ENCODE data around the gene NEK8. TPM values are rescaled to one million over a fixed set of nuclear protein-coding genes. Genes with fewer than 3 reads are reported as not detected.

Gene NEK8
- total and polyA plus RNA-seq, 4 experiments from 2014 or later, result 1.9 to 13.8 (median 8.0) TPM

DNA sequence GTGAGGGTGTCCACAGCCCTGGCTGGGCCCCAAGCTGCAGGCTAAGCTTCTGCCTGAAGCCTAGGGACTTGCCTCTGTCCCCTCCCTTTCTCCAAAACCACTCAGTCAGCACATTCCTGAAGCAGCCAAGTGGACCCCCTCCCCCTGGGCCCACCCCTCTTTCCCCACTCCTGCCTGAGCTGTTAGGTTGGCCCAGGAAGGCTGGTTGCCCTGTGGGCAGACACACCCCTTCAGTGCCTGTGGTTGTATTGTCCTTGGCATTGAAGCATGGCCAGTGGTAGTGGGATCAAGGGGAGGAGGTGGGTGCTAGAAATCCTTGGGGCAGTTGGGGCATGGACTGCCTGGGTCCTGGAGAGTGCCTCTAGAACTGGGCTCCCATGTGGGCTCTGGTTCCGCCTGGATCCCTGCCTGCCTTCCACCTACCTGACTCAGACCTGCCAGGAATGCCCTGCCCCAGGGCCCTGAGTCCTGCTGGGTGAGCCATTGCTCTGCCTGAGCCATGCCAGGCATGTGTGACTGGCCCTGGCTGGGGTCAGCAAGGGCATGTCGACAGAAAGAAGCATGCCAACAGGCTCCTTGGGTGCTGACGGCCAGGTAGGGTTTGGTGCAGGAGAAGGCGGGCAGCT is 17.3 kb downstream of the NEK8 start:
- ChIA-PET POLR2A (ENCODE audit: partially characterized antibody) (interaction anchor here (1.8 to 19.4 kb wide), 4 partner anchors 11 to 206 kb away, joined by 8 to 528 read pairs (median 12); partner anchors contain the start of genes NEK8, PHF12, PROCA1 and RPL23A), CTCF (ENCODE audit: partially characterized antibody) (interaction anchor here (0.7 to 13.1 kb wide), 8 partner anchors 15 to 220 kb away, joined by 3 to 492 read pairs (median 4); partner anchors contain the start of genes NEK8 and TLCD1)
- peak overlapping the region in 7 of 8 donors; percentile 38 to 91 (median 59) for H3K4me3 Mint-ChIP-seq
- DNase-seq, result no peak
- no peaks in the 10 kb centered on the region for H3K9me3 Mint-ChIP-seq
- no peaks in the 10 kb centered on the region for H3K27me3 Mint-ChIP-seq
- intact Hi-C loops (cut with micrococcal nuclease), result no loop called here
- no peak overlapping the region for H3K4me3 ChIP-seq (ENCODE audit: low read length in 2 of 2)
- no peaks in the 10 kb centered on the region for H3K9me3 ChIP-seq (ENCODE audit: control insufficient read depth in 1 of 2, low read length in 2 of 2)
- H3K4me1 Mint-ChIP-seq, result peaks cover 8 to 29% (median 18%) of the 10 kb centered on the region in 4 donors
- peak overlapping the region; percentile 74 to 97 (median 92) for H3K27ac Mint-ChIP-seq
- no peaks in the 10 kb centered on the region for H3K27me3 ChIP-seq (ENCODE audit: insufficient read depth, low read length)
- peak overlapping the region; percentile 67 for H3K27ac ChIP-seq (ENCODE audit: low read depth, low read length)
- peaks cover 0 to 22% of the 10 kb centered on the region in 2 donors for H3K36me3 Mint-ChIP-seq
- H3K36me3 ChIP-seq (ENCODE audit: insufficient read depth, low read length), result peaks cover 23% of the 10 kb centered on the region
- peaks cover 28% of the 10 kb centered on the region for H3K4me1 ChIP-seq (ENCODE audit: insufficient read depth, low read length)

- Mint-ChIP-seq H3K27me3 (no peaks in the 10 kb centered on the region), H3K36me3 (peaks cover 0 to 22% of the 10 kb centered on the region in 2 donors), H3K4me1 (peaks cover 8 to 29% (median 18%) of the 10 kb centered on the region in 4 donors), H3K27ac (peak overlapping the region in 6 of 7 donors; percentile 74 to 95 (median 79)), H3K9me3 (no peaks in the 10 kb centered on the region), H3K4me3 (peak overlapping the region in 5 of 8 donors; percentile 28 to 91 (median 55))
- ChIA-PET POLR2A (ENCODE audit: partially characterized antibody) (interaction anchor here (19.4 kb wide), 1 partner anchor 22 kb away, joined by 528 read pairs; the partner anchor contains the start of genes NEK8, RPL23A and TLCD1), CTCF (ENCODE audit: partially characterized antibody) (interaction anchor here (1.0 to 13.1 kb wide), 4 partner anchors 17 to 170 kb away, joined by 3 to 492 read pairs (median 6); partner anchors contain the start of genes NEK8 and TLCD1)
- H3K36me3 ChIP-seq (ENCODE audit: insufficient read depth, low read length), result peaks cover 23% of the 10 kb centered on the region
- peaks cover 28% of the 10 kb centered on the region for H3K4me1 ChIP-seq (ENCODE audit: insufficient read depth, low read length)
- DNase-seq, result no peak
- H3K27ac ChIP-seq (ENCODE audit: low read depth, low read length), result peak overlapping the region; percentile 67
- H3K27me3 ChIP-seq (ENCODE audit: insufficient read depth, low read length), result no peaks in the 10 kb centered on the region
- no peaks in the 10 kb centered on the region for H3K9me3 ChIP-seq (ENCODE audit: control insufficient read depth in 1 of 2, low read length in 2 of 2)
- intact Hi-C loops (cut with micrococcal nuclease), result no loop called here
- no peak overlapping the region for H3K4me3 ChIP-seq (ENCODE audit: low read length in 2 of 2)
Measured at GRCh38 chr17:28746611-28747050, 18.0 kb downstream of the NEK8 start.

GRCh38 chr17:28747051-28747691 is 18.6 kb downstream of the NEK8 start:
- Mint-ChIP-seq H3K9me3 (no peaks in the 10 kb centered on the region), H3K4me3 (no peak overlapping the region), H3K27me3 (no peaks in the 10 kb centered on the region), H3K27ac (peak overlapping the region in 2 of 7 donors; percentile 29 to 92), H3K4me1 (peaks cover 8 to 29% (median 18%) of the 10 kb centered on the region in 4 donors), H3K36me3 (peaks cover 0 to 22% of the 10 kb centered on the region in 2 donors)
- intact Hi-C loops (cut with micrococcal nuclease), result no loop called here
- Histone ChIP-seq H3K27ac (ENCODE audit: low read depth, low read length) (no peak overlapping the region), H3K4me3 (ENCODE audit: low read length in 2 of 2) (no peak overlapping the region), H3K9me3 (ENCODE audit: control insufficient read depth in 1 of 2, low read length in 2 of 2) (no peaks in the 10 kb centered on the region), H3K27me3 (ENCODE audit: insufficient read depth, low read length) (no peaks in the 10 kb centered on the region), H3K4me1 (ENCODE audit: insufficient read depth, low read length) (peaks cover 28% of the 10 kb centered on the region), H3K36me3 (ENCODE audit: insufficient read depth, low read length) (peaks cover 23% of the 10 kb centered on the region)
- ChIA-PET POLR2A (ENCODE audit: partially characterized antibody) (interaction anchor here (19.4 kb wide), 1 partner anchor 23 kb away, joined by 528 read pairs; the partner anchor contains the start of genes NEK8, RPL23A and TLCD1), CTCF (ENCODE audit: partially characterized antibody) (interaction anchor here (0.9 to 13.1 kb wide), 3 partner anchors 17 to 28 kb away, joined by 3 to 492 read pairs (median 6); partner anchors contain the start of genes NEK8, RPL23A and TLCD1)
- DNase-seq, result no peak

- intact Hi-C loops (cut with micrococcal nuclease), result no loop called here
- DNase-seq, result no peak
- H3K9me3 Mint-ChIP-seq, result no peaks in the 10 kb centered on the region
- ChIA-PET POLR2A (ENCODE audit: partially characterized antibody) (interaction anchor here (19.4 kb wide), 1 partner anchor 24 kb away, joined by 528 read pairs; the partner anchor contains the start of genes NEK8, RPL23A and TLCD1), CTCF (ENCODE audit: partially characterized antibody) (interaction anchor here (0.9 to 13.1 kb wide), 5 partner anchors 15 to 154 kb away, joined by 3 to 492 read pairs (median 6); partner anchors contain the start of genes NEK8, RPL23A and TLCD1)
- no peaks in the 10 kb centered on the region for H3K27me3 ChIP-seq (ENCODE audit: insufficient read depth, low read length)
- H3K36me3 Mint-ChIP-seq, result peaks cover 0 to 22% of the 10 kb centered on the region in 2 donors
- peaks cover 26% of the 10 kb centered on the region for H3K4me1 ChIP-seq (ENCODE audit: insufficient read depth, low read length)
- H3K4me3 ChIP-seq (ENCODE audit: low read length in 2 of 2), result no peak overlapping the region
- H3K4me1 Mint-ChIP-seq, result peaks cover 10 to 29% (median 18%) of the 10 kb centered on the region in 4 donors
- H3K36me3 ChIP-seq (ENCODE audit: insufficient read depth, low read length), result peaks cover 23% of the 10 kb centered on the region
- H3K9me3 ChIP-seq (ENCODE audit: control insufficient read depth in 1 of 2, low read length in 2 of 2), result no peaks in the 10 kb centered on the region
- no peaks in the 10 kb centered on the region for H3K27me3 Mint-ChIP-seq
- peak overlapping the region in 5 of 7 donors; percentile 57 to 92 (median 77) for H3K27ac Mint-ChIP-seq
- no peak overlapping the region for H3K27ac ChIP-seq (ENCODE audit: low read depth, low read length)
- peak overlapping the region in 2 of 8 donors; percentile 25 to 57 for H3K4me3 Mint-ChIP-seq
Measured at GRCh38 chr17:28747801-28748750, 19.5 kb downstream of the NEK8 start.

GRCh38 chr17:28748852-28749515 is 20.4 kb downstream of the NEK8 start:
- Histone ChIP-seq H3K27me3 (ENCODE audit: insufficient read depth, low read length) (no peaks in the 10 kb centered on the region), H3K4me1 (ENCODE audit: insufficient read depth, low read length) (peaks cover 21% of the 10 kb centered on the region), H3K9me3 (ENCODE audit: control insufficient read depth in 1 of 2, low read length in 2 of 2) (no peaks in the 10 kb centered on the region), H3K4me3 (ENCODE audit: low read length in 2 of 2) (no peak overlapping the region), H3K27ac (ENCODE audit: low read depth, low read length) (no peak overlapping the region), H3K36me3 (ENCODE audit: insufficient read depth, low read length) (peaks cover 23% of the 10 kb centered on the region)
- H3K27ac Mint-ChIP-seq, result peak overlapping the region in 5 of 7 donors; percentile 50 to 92 (median 62)
- POLR2A ChIA-PET (ENCODE audit: partially characterized antibody), result interaction anchor here (0.8 to 19.4 kb wide), 3 partner anchors 19 to 203 kb away, joined by 3 to 528 read pairs (median 4); partner anchors contain the start of genes NEK8, RPL23A and TLCD1
- no peaks in the 10 kb centered on the region for H3K27me3 Mint-ChIP-seq
- H3K4me1 Mint-ChIP-seq, result peaks cover 10 to 29% (median 17%) of the 10 kb centered on the region in 4 donors
- DNase-seq, result no peak
- no peak overlapping the region for H3K4me3 Mint-ChIP-seq
- CTCF ChIA-PET (ENCODE audit: partially characterized antibody), result interaction anchor here (1.0 to 13.1 kb wide), 11 partner anchors 14 to 383 kb away, joined by 3 to 492 read pairs (median 4); partner anchors contain the start of genes BLTP2, NEK8, PHF12 and PROCA1
- H3K36me3 Mint-ChIP-seq, result peaks cover 0 to 22% of the 10 kb centered on the region in 2 donors
- intact Hi-C loops (cut with micrococcal nuclease), result no loop called here
- H3K9me3 Mint-ChIP-seq, result no peaks in the 10 kb centered on the region

All from CD4-positive, alpha-beta memory T cell (primary cell).